DND-41 (cell line): ENCODE results near the gene TGFB3.

ENCODE experiments used
- EZH2 ChIP-seq: IDR thresholded peaks from 3 replicates; pipeline ENCODE4 v1.6.1; 2012; ENCODE audit warnings: borderline replicate concordance, low read depth, mild to moderate bottlenecking, moderate library complexity, low read length, inconsistent platforms; ENCODE audit not compliant: severe bottlenecking
- TF ChIP-seq, protein P1 (sequence below): IDR thresholded peaks from 2 replicates; pipeline ENCODE4 v1.5.1; 2012; ENCODE audit warnings: borderline replicate concordance, low read length, moderate library complexity, mild to moderate bottlenecking; ENCODE audit not compliant: poor library complexity, severe bottlenecking; ENCODE audit errors: extremely low read depth

DNA sequence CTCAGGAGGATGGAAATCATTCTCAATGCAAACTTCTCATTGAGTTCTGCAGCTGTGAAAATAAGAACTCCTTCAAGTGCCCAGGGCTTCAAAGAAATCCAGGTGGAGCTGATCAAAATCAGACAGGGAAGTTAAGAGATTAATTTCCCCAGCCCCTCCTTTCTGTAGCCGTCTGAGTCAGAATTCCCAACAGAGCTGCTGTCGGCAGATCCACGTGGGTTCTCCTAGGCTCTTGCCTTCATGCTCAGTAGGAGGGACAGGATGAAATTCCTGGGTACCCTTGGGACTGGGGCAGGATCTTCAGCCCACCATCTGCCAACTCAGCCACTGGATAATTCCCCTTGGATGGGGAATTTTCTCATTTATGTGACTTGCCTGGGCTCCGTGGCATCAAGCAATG is 13.3 kb downstream of the TGFB3 start:
- TF ChIP-seq, protein P1, sequence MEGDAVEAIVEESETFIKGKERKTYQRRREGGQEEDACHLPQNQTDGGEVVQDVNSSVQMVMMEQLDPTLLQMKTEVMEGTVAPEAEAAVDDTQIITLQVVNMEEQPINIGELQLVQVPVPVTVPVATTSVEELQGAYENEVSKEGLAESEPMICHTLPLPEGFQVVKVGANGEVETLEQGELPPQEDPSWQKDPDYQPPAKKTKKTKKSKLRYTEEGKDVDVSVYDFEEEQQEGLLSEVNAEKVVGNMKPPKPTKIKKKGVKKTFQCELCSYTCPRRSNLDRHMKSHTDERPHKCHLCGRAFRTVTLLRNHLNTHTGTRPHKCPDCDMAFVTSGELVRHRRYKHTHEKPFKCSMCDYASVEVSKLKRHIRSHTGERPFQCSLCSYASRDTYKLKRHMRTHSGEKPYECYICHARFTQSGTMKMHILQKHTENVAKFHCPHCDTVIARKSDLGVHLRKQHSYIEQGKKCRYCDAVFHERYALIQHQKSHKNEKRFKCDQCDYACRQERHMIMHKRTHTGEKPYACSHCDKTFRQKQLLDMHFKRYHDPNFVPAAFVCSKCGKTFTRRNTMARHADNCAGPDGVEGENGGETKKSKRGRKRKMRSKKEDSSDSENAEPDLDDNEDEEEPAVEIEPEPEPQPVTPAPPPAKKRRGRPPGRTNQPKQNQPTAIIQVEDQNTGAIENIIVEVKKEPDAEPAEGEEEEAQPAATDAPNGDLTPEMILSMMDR = no peak
- TF ChIP-seq EZH2 = no peak
